ENCODE measurements around the gene NOS1. TPM values are rescaled to one million over a fixed set of nuclear protein-coding genes. Genes with fewer than 3 reads are reported as not detected.

Gene NOS1
- total RNA-seq, 1 donor from 2014 or later, result 0.07 TPM

GRCh38 chr12:117322428-117322827 lies 39.0 kb downstream of the NOS1 start:
- H3K36me3 Mint-ChIP-seq (ENCODE audit: low read depth), result no peaks in the 10 kb centered on the region
- TF ChIP-seq CTCF (conservative IDR thresholded peaks at IDR 0.05), result no peak
- H3K4me3 Mint-ChIP-seq, result no peak overlapping the region
- peaks cover 32% of the 10 kb centered on the region for H3K27me3 Mint-ChIP-seq (ENCODE audit: low read depth)
- no peaks in the 10 kb centered on the region for H3K9me3 Mint-ChIP-seq
- DNase-seq (ENCODE audit: low read depth, low spot score), result no peak
- H3K4me1 Mint-ChIP-seq, result no peaks in the 10 kb centered on the region
- no peak overlapping the region for H3K27ac Mint-ChIP-seq (ENCODE audit: unreplicated experiment)

DNA sequence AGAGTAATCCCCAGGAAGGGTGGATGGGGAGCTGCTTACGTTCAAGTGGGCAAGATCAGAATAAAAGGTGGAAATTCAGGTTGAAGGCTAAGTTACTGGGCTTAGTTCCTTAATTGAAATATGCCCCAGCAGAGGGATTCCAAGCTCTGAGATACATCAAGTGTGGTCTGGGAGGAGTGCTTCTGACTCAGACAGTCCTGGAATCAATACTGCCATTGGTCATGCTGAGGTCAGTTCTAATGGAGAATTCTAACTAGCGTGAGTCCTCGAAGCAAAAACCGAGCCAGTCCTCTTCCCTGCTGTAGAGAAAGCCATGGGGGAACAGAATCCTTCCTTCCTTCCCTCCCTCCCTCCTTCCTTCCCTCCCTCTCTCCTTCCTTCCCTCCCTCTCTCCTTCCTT lies 39.9 kb downstream of the NOS1 start:
- Mint-ChIP-seq H3K27me3 (ENCODE audit: low read depth) (peaks cover 29% of the 10 kb centered on the region), H3K27ac (ENCODE audit: unreplicated experiment) (no peak overlapping the region), H3K4me1 (no peaks in the 10 kb centered on the region), H3K36me3 (ENCODE audit: low read depth) (no peaks in the 10 kb centered on the region), H3K9me3 (no peaks in the 10 kb centered on the region), H3K4me3 (no peak overlapping the region)
- DNase-seq (ENCODE audit: low read depth, low spot score), result no peak
- no peak for TF ChIP-seq CTCF (conservative IDR thresholded peaks at IDR 0.05)

GRCh38 chr12:117318591-117318990 lies 42.8 kb downstream of the NOS1 start:
- DNase-seq (ENCODE audit: low read depth, low spot score), result no peak
- Mint-ChIP-seq H3K36me3 (ENCODE audit: low read depth) (no peaks in the 10 kb centered on the region), H3K27me3 (ENCODE audit: low read depth) (peaks cover 25% of the 10 kb centered on the region), H3K4me3 (no peak overlapping the region), H3K27ac (ENCODE audit: unreplicated experiment) (no peak overlapping the region), H3K4me1 (no peaks in the 10 kb centered on the region), H3K9me3 (peaks cover 3% of the 10 kb centered on the region)
- TF ChIP-seq CTCF (conservative IDR thresholded peaks at IDR 0.05), result no peak

GRCh38 chr12:117316336-117316735 lies 45.1 kb downstream of the NOS1 start:
- peaks cover 23% of the 10 kb centered on the region for H3K27me3 Mint-ChIP-seq (ENCODE audit: low read depth)
- H3K4me1 Mint-ChIP-seq, result no peaks in the 10 kb centered on the region
- DNase-seq (ENCODE audit: low read depth, low spot score), result no peak
- H3K27ac Mint-ChIP-seq (ENCODE audit: unreplicated experiment), result no peak overlapping the region
- TF ChIP-seq CTCF (conservative IDR thresholded peaks at IDR 0.05), result no peak
- no peak overlapping the region for H3K4me3 Mint-ChIP-seq
- no peaks in the 10 kb centered on the region for H3K36me3 Mint-ChIP-seq (ENCODE audit: low read depth)
- peaks cover 3% of the 10 kb centered on the region for H3K9me3 Mint-ChIP-seq

DNA sequence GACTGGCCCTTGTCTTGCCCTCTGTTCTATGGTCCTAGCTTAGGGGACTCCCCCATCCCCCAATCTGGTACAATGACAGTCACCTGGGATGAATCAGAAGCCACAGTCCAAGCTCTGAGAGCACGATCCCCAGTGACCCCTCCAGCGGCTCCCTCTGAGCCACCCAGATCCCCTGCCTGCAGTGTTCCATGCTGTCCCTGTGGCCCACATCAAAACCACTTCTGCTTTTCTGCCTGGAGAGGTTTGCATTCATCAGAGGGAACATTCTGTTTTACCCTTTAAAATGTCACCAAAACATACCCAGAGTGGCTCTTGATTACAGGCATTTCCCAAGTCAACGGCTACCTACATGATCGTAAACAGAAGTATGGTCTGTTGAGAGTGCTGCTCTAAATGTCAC lies 47.5 kb downstream of the NOS1 start:
- peaks cover 3% of the 10 kb centered on the region for H3K9me3 Mint-ChIP-seq

More for the DNA sequence above, 47.5 kb downstream of the NOS1 start:
- no peaks in the 10 kb centered on the region for H3K4me1 Mint-ChIP-seq
- H3K4me3 Mint-ChIP-seq, result no peak overlapping the region
- H3K27me3 Mint-ChIP-seq (ENCODE audit: low read depth), result peaks cover 10% of the 10 kb centered on the region
- no peak for TF ChIP-seq CTCF (conservative IDR thresholded peaks at IDR 0.05)
- DNase-seq (ENCODE audit: low read depth, low spot score), result no peak
- H3K36me3 Mint-ChIP-seq (ENCODE audit: low read depth), result no peaks in the 10 kb centered on the region
- H3K27ac Mint-ChIP-seq (ENCODE audit: unreplicated experiment), result no peak overlapping the region
